HepG2 (cell line): ENCODE measurements around the gene ANAPC1. TPM values are rescaled to one million over a fixed set of nuclear protein-coding genes. Genes with fewer than 3 reads are reported as not detected.

Experiments used
- ATF3 ChIP-seq: sonication (generic); formaldehyde crosslinking; IDR thresholded peaks from 2 replicates; pipeline ENCODE4 v1.4.0; 2020; ENCODE audit warnings: missing genetic modification reagents
- BCL6 ChIP-seq: IDR thresholded peaks from 2 replicates; pipeline ENCODE4 v1.6.1; 2016; ENCODE audit warnings: missing genetic modification reagents, missing compliant biosample characterization
- CEBPB ChIP-seq: IDR thresholded peaks from 2 replicates; pipeline ENCODE4 v1.6.1; 2011; ENCODE audit warnings: low read depth, low read length, improper control_type of control experiment, borderline replicate concordance
- CEBPG ChIP-seq: IDR thresholded peaks from 2 replicates; pipeline ENCODE4 v1.6.1; 2016
- FOSL2 ChIP-seq: sonication (generic); formaldehyde crosslinking; IDR thresholded peaks from 2 replicates; pipeline ENCODE4 v1.4.0; 2020; ENCODE audit warnings: missing genetic modification reagents
- GATAD2A ChIP-seq: IDR thresholded peaks from 2 replicates; pipeline ENCODE4 v1.6.1; 2016
- MED1 ChIP-seq: sonication (generic); formaldehyde crosslinking; IDR thresholded peaks from 2 replicates; pipeline ENCODE4 v1.4.0; 2020; ENCODE audit warnings: missing genetic modification reagents
- POLR2G ChIP-seq: fragments of 200-400 bp; formaldehyde crosslinking; IDR thresholded peaks from 2 replicates; pipeline ENCODE4 v1.6.1; 2018; ENCODE audit warnings: mild to moderate bottlenecking, low read depth, low read length, moderate library complexity
- RBM22 ChIP-seq: fragments of 200-400 bp; formaldehyde crosslinking; optimal IDR thresholded peaks from 2 replicates; pipeline ENCODE3; 2017; ENCODE audit warnings: mild to moderate bottlenecking, low read length, moderate library complexity
- RXRA ChIP-seq: sonication (generic); formaldehyde crosslinking; IDR thresholded peaks from 2 replicates; pipeline ENCODE4 v1.5.1; 2020; ENCODE audit warnings: missing genetic modification reagents
- SIX1 ChIP-seq: sonication (generic); formaldehyde crosslinking; IDR thresholded peaks from 2 replicates; pipeline ENCODE4 v1.4.0; 2020; ENCODE audit warnings: missing genetic modification reagents, borderline replicate concordance
- SMYD3 ChIP-seq: sonication (generic); formaldehyde crosslinking; IDR thresholded peaks from 2 replicates; pipeline ENCODE4 v1.8.1; 2023; ENCODE audit warnings: mild to moderate bottlenecking, missing genetic modification reagents
- TBX2 ChIP-seq: sonication (generic); formaldehyde crosslinking; IDR thresholded peaks from 2 replicates; pipeline ENCODE4 v1.5.0; 2020; ENCODE audit warnings: missing genetic modification reagents, mild to moderate bottlenecking, borderline replicate concordance
- ZNF333 ChIP-seq: sonication (generic); formaldehyde crosslinking; IDR thresholded peaks from 2 replicates; pipeline ENCODE4 v1.4.0; 2020; ENCODE audit warnings: mild to moderate bottlenecking, missing genetic modification reagents, borderline replicate concordance
- ZNF350 ChIP-seq: sonication (generic); formaldehyde crosslinking; IDR thresholded peaks from 2 replicates; pipeline ENCODE4 v1.4.0; 2020; ENCODE audit warnings: mild to moderate bottlenecking, low read depth, missing genetic modification reagents, borderline replicate concordance
- ZNF546 ChIP-seq: sonication (generic); formaldehyde crosslinking; conservative IDR thresholded peaks from 2 replicates; pipeline ENCODE4 v1.8.1; 2023; ENCODE audit warnings: mild to moderate bottlenecking, missing genetic modification reagents
- ZNF660 ChIP-seq: sonication (generic); formaldehyde crosslinking; IDR thresholded peaks from 2 replicates; pipeline ENCODE4 v1.5.1; 2020; ENCODE audit warnings: mild to moderate bottlenecking, low read depth, missing genetic modification reagents, borderline replicate concordance
- ZSCAN31 ChIP-seq: sonication (generic); formaldehyde crosslinking; IDR thresholded peaks from 2 replicates; pipeline ENCODE4 v1.5.0; 2020; ENCODE audit warnings: low read depth, mild to moderate bottlenecking, missing genetic modification reagents
- polyA plus RNA-seq, 8 experiments: library from polyadenylated mRNA; depleted of rRNA in 3 of 8; stranded (reverse) in 7 of 8; unstranded in 1 of 8; fragments of >200 nt; fragmentation: Illumina TruSeq in 4 of 8; extraction: Trizol in 4 of 8; gene quantifications; 2 replicates each; pipeline versions ENCODE4 v1.2.1 to v1.2.3, GENCODE V29; 2011 to 2016; ENCODE audit warnings: low read depth in 4 of 8, missing spikeins in 1 of 8, mixed read lengths in 1 of 8; ENCODE audit not compliant: insufficient read depth in 1 of 8
- total RNA-seq, 5 experiments: library from RNA; depleted of rRNA; stranded (reverse); fragments of >200 nt; fragmentation: Illumina TruSeq; extraction: Trizol; gene quantifications; 2 replicates each; pipeline ENCODE4 v1.2.3, GENCODE V29; 2016; ENCODE audit warnings: low read depth in 1 of 5
- TF ChIP-seq, protein P1 (sequence below), 2 experiments: fragments of 450-650 bp in 1 of 2; sonication (generic) in 1 of 2; formaldehyde crosslinking; IDR thresholded peaks; 2 replicates each; pipeline versions ENCODE4 v1.5.0 to v1.8.0; 2020 to 2022; ENCODE audit warnings: mild to moderate bottlenecking in 1 of 2, missing genetic modification reagents in 1 of 2
- TF ChIP-seq, protein P2 (sequence below): sonication (generic); formaldehyde crosslinking; IDR thresholded peaks from 2 replicates; pipeline ENCODE4 v1.8.1; 2023; ENCODE audit warnings: missing genetic modification reagents, mild to moderate bottlenecking, borderline replicate concordance

ANAPC1 gene
- total and polyA plus RNA-seq, 2 of the 13 experiments (the other 11 are each of a cell fraction or from before 2014, with no cell fraction given) = 50.0 to 89.7 TPM

- 0 out of 2 replicates have a peak, but pooled peaks have one; percentile 18 for TF ChIP-seq ATF3
- peak; percentile 88 for TF ChIP-seq CEBPB
- TF ChIP-seq RXRA (CRISPR knock-in tag) = no peak
- TF ChIP-seq ZNF350 (CRISPR knock-in tag) = no peak
- TF ChIP-seq SMYD3 (CRISPR knock-in tag) = no peak
- no peak for TF ChIP-seq ZSCAN31 (CRISPR knock-in tag)
- TF ChIP-seq CEBPG (CRISPR knock-in tag) = peak; percentile 79
- no peak for TF ChIP-seq BCL6 (CRISPR knock-in tag)
- TF ChIP-seq SIX1 (CRISPR knock-in tag) = no peak
- TF ChIP-seq RBM22 = peak; percentile 13
- no peak for TF ChIP-seq MED1 (CRISPR knock-in tag)
- peak; percentile 42; the same call in 1 of the 2 replicates for TF ChIP-seq FOSL2 (CRISPR knock-in tag)
- TF ChIP-seq, protein P1, sequence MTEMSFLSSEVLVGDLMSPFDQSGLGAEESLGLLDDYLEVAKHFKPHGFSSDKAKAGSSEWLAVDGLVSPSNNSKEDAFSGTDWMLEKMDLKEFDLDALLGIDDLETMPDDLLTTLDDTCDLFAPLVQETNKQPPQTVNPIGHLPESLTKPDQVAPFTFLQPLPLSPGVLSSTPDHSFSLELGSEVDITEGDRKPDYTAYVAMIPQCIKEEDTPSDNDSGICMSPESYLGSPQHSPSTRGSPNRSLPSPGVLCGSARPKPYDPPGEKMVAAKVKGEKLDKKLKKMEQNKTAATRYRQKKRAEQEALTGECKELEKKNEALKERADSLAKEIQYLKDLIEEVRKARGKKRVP (CRISPR knock-in tag; IDR thresholded peaks at IDR 0.05) = peak in 1 of 2 experiments; percentile 89; a peak in 2 of 4 replicates
- TF ChIP-seq TBX2 = no peak
- no peak for TF ChIP-seq ZNF333
- TF ChIP-seq, protein P2, sequence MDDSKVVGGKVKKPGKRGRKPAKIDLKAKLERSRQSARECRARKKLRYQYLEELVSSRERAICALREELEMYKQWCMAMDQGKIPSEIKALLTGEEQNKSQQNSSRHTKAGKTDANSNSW (CRISPR knock-in tag) = no peak
- TF ChIP-seq ZNF660 (CRISPR knock-in tag) = no peak
- peak; percentile 75 for TF ChIP-seq GATAD2A (CRISPR knock-in tag)
- TF ChIP-seq POLR2G = no peak
- no peak for TF ChIP-seq ZNF546 (CRISPR knock-in tag)
Measured at GRCh38 chr2:111912547-111912946, 28.6 kb upstream of the ANAPC1 start (continued).
